Ovary (tissue), 9 donors: ENCODE results near the gene TCTN2. TPM values are rescaled to one million over a fixed set of nuclear protein-coding genes. Genes with fewer than 3 reads are reported as not detected.

Experiments used
- DNase-seq, 5 donors: peaks; one replicate each; pipeline ENCODE4 v3.0.0-alpha.2; 2019 to 2020
- H3K27ac ChIP-seq, 2 donors: fragments of 200-600 bp; one replicate each; pipeline versions ENCODE4 v1.5.1 to v1.8.0; 2019 to 2022
- H3K27me3 ChIP-seq: fragments of 200-600 bp; one replicate; pipeline ENCODE4 v1.8.0; 2022
- H3K36me3 ChIP-seq: fragments of 200-600 bp; sonication (generic); one replicate; pipeline ENCODE4 v1.5.1; 2019
- H3K4me1 ChIP-seq: one replicate; pipeline ENCODE4 v1.8.1; 2013; ENCODE audit warnings: mild to moderate bottlenecking, moderate library complexity; ENCODE audit not compliant: insufficient read depth
- H3K4me3 ChIP-seq: fragments of 200-600 bp; sonication (generic); one replicate; pipeline ENCODE4 v1.5.1; 2017
- H3K9me3 ChIP-seq, 2 donors: fragments of 200-600 bp in 1 of 2; sonication (generic) in 1 of 2; one replicate each; pipeline versions ENCODE4 v1.5.1 to v1.8.1; 2013 to 2019; ENCODE audit warnings: mild to moderate bottlenecking in 1 of 2, moderate library complexity in 1 of 2
- EP300 ChIP-seq: sonication (generic); formaldehyde crosslinking; IDR thresholded peaks from one replicate; pipeline ENCODE4 v1.6.1; 2017; ENCODE audit warnings: antibody characterized with exemption
- POLR2A ChIP-seq: fragments of 450-650 bp; IDR thresholded peaks from one replicate; pipeline ENCODE4 v1.6.1; 2017; ENCODE audit warnings: antibody characterized with exemption, mild to moderate bottlenecking, moderate library complexity
- WGBS, 3 donors: extraction: QIAGEN DNeasy Blood & Tissue Kit in 1 of 3; methylation state at CpG; one replicate each; pipeline versions ENCODE4 v1.1.5 to v1.1.7; 2013 to 2017; 5-methylcytosine and 5-hydroxymethylcytosine counted together
- intact Hi-C, 4 donors: fragments of 100-400 bp; cut with DNase I; formaldehyde crosslinking; loops; one replicate each; pipeline versions ENCODE4 v1.11.0 to v1.15.1; 2022 to 2023
- polyA plus RNA-seq, 2 donors: library from polyadenylated mRNA; stranded (reverse); fragments of 200-250 nt in 1 of 2; fragments of 350-450 nt in 1 of 2; fragmentation: Illumina TruSeq in 1 of 2; extraction: RNeasy Lipid Tissue Mini Kit (QIAGEN cat#74804) in 1 of 2; gene quantifications; one replicate each; pipeline ENCODE4 v1.2.3, GENCODE V29; 2013 to 2014
- total RNA-seq, 7 donors: library from RNA; depleted of rRNA in 2 of 7; stranded (reverse); fragments of >200 nt in 2 of 7; fragmentation: NEBNext Ultra II Directional in 3 of 7; extraction: Animal tissue kit (Norgen Biotek cat#: 25700) in 3 of 7; gene quantifications; one replicate each; pipeline versions ENCODE4 v1.1.0 to v1.2.4, GENCODE V29; 2016 to 2023
- TF ChIP-seq, protein P1 (sequence below), 3 donors: fragments of 450-650 bp in 2 of 3; fragments of 200-600 bp in 1 of 3; IDR thresholded peaks; one replicate each; pipeline versions ENCODE4 v1.5.1 to v1.8.0; 2016 to 2022; ENCODE audit warnings: antibody characterized with exemption in 3 of 3, mild to moderate bottlenecking in 1 of 3
- donor health status: DM: no; HTN: no; CAD: no; lungs with moderate emphysema.
- donor health status: DM: no; HTN: no; CAD: no.
- donor health status: Bipolar disorder and iron deficiency.
- donor health status: DM: yes; HTN: yes; CAD: no.
- donor health status: DM: no; HTN: no; CAD: no.
- donor health status: DM: yes; HTN: yes; CAD: no.

Gene TCTN2
- total and polyA plus RNA-seq, 9 donors: 13.1 to 26.4 (median 17.6) TPM

DNA sequence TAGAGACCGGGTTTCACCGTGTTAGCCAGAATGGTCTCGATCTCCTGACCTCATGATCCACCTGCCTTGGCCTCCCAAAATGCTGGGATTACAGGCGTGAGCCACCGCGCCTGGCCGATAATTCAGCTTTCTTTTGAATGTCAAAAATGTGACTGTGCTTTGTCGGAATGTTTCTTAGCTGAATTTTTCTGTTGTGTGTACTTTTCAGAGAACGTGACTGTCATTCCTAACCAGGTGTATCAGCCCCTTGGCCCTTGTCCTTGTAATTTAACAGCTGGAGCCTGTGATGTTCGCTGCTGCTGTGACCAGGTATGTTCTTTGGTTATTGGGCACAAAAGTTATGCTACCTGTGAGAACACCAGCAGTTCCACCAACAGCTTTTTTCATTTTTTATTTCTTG is 8.1 kb downstream of the TCTN2 start:
- Histone ChIP-seq H3K27ac (no peak overlapping the region), H3K4me1 (no peaks in the 10 kb centered on the region), H3K9me3 (no peaks in the 10 kb centered on the region), H3K4me3 (no peak overlapping the region), H3K36me3 (no peaks in the 10 kb centered on the region), H3K27me3 (no peaks in the 10 kb centered on the region)
- no peak for TF ChIP-seq EP300
- TF ChIP-seq, protein P1, sequence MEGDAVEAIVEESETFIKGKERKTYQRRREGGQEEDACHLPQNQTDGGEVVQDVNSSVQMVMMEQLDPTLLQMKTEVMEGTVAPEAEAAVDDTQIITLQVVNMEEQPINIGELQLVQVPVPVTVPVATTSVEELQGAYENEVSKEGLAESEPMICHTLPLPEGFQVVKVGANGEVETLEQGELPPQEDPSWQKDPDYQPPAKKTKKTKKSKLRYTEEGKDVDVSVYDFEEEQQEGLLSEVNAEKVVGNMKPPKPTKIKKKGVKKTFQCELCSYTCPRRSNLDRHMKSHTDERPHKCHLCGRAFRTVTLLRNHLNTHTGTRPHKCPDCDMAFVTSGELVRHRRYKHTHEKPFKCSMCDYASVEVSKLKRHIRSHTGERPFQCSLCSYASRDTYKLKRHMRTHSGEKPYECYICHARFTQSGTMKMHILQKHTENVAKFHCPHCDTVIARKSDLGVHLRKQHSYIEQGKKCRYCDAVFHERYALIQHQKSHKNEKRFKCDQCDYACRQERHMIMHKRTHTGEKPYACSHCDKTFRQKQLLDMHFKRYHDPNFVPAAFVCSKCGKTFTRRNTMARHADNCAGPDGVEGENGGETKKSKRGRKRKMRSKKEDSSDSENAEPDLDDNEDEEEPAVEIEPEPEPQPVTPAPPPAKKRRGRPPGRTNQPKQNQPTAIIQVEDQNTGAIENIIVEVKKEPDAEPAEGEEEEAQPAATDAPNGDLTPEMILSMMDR (IDR thresholded peaks at IDR 0.05): no peak
- TF ChIP-seq POLR2A: no peak
- intact Hi-C loops: no loop called here
- 94 to 98% (median 95%) methylated on average over 10 of the region's 10 CpGs for WGBS, 3 donors
- no peak for DNase-seq

DNA sequence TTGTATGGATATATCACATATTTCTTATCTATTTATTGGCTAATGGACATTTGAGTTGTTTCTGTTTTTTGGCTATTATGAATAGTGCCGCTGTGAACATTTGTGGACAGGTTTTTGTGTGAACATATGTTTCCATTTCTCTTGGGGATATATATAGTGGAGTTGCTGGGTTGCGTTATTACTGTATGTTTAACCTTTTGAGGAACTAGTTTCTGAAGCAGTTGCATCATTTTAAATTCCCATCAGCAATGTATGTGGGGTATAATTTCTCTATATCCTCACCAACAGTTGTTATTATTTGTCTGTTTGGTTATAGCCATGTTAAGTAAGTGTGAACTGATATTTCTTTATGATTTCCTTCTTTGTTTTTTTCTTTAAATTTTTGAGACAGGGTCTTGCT is 10.7 kb downstream of the TCTN2 start:
- DNase-seq: no peak
- intact Hi-C loops: no loop called here
- TF ChIP-seq EP300: no peak
- no peak for TF ChIP-seq POLR2A
- TF ChIP-seq, protein P1 (IDR thresholded peaks at IDR 0.05): no peak
- Histone ChIP-seq H3K9me3 (no peaks in the 10 kb centered on the region), H3K27ac (no peak overlapping the region), H3K27me3 (no peaks in the 10 kb centered on the region), H3K4me3 (no peak overlapping the region), H3K4me1 (no peaks in the 10 kb centered on the region), H3K36me3 (no peaks in the 10 kb centered on the region)
- WGBS, 3 donors: 92 to 95% (median 94%) methylated on average over 2 of the region's 2 CpGs

DNA sequence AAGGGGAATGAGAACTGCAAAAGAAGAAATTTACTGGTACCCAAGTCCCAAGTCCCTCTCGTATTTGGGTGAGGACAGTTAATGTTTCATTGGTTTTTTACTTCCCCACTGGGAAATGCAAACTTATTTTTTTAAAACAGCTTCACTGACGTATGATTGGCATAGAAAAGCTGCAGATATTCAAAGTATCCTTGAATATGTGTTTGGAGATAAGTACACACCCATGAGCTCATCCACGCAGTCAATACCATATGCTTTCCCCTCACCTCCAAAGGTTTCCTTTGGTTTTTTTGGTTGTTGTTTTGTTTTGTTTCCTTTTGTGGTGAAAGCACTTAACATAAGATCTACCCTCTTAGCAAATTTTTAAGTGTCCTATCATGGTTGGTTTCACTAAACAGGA is 13.1 kb downstream of the TCTN2 start:
- TF ChIP-seq POLR2A (no peak), EP300 (no peak)
- TF ChIP-seq, protein P1 (IDR thresholded peaks at IDR 0.05): no peak
- intact Hi-C loops: no loop called here
- H3K4me1 ChIP-seq: no peaks in the 10 kb centered on the region

DNA sequence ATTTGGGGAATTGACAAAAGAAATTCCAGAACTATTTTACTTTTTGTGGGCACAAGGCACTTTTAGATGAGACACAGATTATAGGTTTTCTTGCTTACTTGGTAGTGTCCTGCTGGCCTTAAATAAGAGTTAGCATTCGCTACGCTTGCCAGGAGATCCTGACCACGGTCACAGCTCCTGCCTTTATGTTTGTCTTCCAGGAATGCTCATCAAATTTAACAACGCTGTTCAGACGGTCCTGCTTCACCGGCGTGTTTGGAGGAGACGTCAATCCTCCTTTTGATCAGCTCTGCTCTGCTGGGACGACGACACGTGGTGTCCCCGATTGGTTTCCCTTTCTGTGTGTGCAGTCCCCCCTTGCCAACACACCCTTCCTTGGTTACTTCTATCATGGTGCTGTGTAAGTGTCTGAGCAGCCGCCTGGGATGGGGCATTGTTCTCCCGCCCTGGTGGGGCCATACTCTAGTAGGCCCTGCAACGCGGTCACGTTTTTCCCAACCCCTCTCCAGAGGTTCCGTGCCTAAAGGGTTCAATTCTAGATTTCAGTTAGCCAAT is 15.8 kb downstream of the TCTN2 start:
- intact Hi-C loops: no loop called here
- Histone ChIP-seq H3K27me3 (no peaks in the 10 kb centered on the region), H3K27ac (no peak overlapping the region), H3K36me3 (peaks cover 3% of the 10 kb centered on the region), H3K9me3 (no peaks in the 10 kb centered on the region), H3K4me3 (no peak overlapping the region), H3K4me1 (no peaks in the 10 kb centered on the region)
- WGBS, 3 donors: 92 to 95% (median 93%) methylated on average over 18 of the region's 18 CpGs
- TF ChIP-seq EP300 (no peak), POLR2A (no peak)
- TF ChIP-seq, protein P1 (IDR thresholded peaks at IDR 0.05): no peak
- no peak for DNase-seq

More for the DNA sequence above, 13.1 kb downstream of the TCTN2 start:
- Histone ChIP-seq H3K9me3 (no peaks in the 10 kb centered on the region), H3K36me3 (peaks cover 3% of the 10 kb centered on the region), H3K27ac (no peak overlapping the region), H3K27me3 (no peaks in the 10 kb centered on the region), H3K4me3 (no peak overlapping the region)
- 89 to 96% (median 94%) methylated on average over 3 of the region's 3 CpGs for WGBS, 3 donors
- no peak for DNase-seq
